PC-9 (cell line): Measurements from ENCODE around the gene HPSE. TPM values are rescaled to one million over a fixed set of nuclear protein-coding genes. Genes with fewer than 3 reads are reported as not detected.
"Not testable (repeated sequence)": the region's sequence is repeated elsewhere in the genome, so short reads cannot be mapped to it uniquely, and the experiment has no call there.

Source experiments
- BruUV-seq: library from RNA; stranded (reverse); fragments of 400-500 nt; replicated peaks from 2 replicates; lab custom pipeline; 2021; lab: Mats Ljungman, UMichigan
- CTCF ChIA-PET: fragments of 300-600 bp; sonication (Branson Sonifier 250); formaldehyde crosslinking; loops from one replicate; lab custom pipeline; 2022; ENCODE audit warnings: antibody characterized with exemption; lab: Charles Lee
- POLR2A ChIA-PET: fragments of 300-600 bp; sonication (Branson Sonifier 250); formaldehyde crosslinking; loops from one replicate; lab custom pipeline; 2022; ENCODE audit warnings: antibody characterized with exemption; ENCODE audit not compliant: unreplicated experiment; lab: Charles Lee
- DNase-seq, 2 experiments: peaks; one replicate each; pipeline versions ENCODE4 v3.0.0 to v3.0.0-alpha.2; 2015 to 2022; ENCODE audit warnings: mixed read lengths in 1 of 2
- H2AFZ ChIP-seq: fragments of 200-600 bp; sonication (generic); 2 replicates; pipeline ENCODE4 v1.8.1; 2017; ENCODE audit warnings: antibody characterized with exemption
- H3F3A ChIP-seq: fragments of 200-600 bp; sonication (generic); 2 replicates; pipeline ENCODE4 v1.8.1; 2017; ENCODE audit warnings: antibody characterized with exemption, mild to moderate bottlenecking, low read depth; ENCODE audit not compliant: insufficient read depth
- H3K27ac ChIP-seq: fragments of 200-600 bp; sonication (generic); 2 replicates; pipeline ENCODE4 v1.6.1; 2016; ENCODE audit warnings: mixed run types
- H3K27me3 ChIP-seq: fragments of 200-600 bp; sonication (generic); 2 replicates; pipeline ENCODE4 v1.6.1; 2016; ENCODE audit warnings: low read depth, mixed run types; ENCODE audit not compliant: insufficient read depth
- H3K36me3 ChIP-seq: fragments of 200-600 bp; sonication (generic); 2 replicates; pipeline ENCODE4 v1.6.1; 2016; ENCODE audit warnings: low read depth, mixed run types
- H3K4me1 ChIP-seq: fragments of 200-600 bp; sonication (generic); replicated peaks from 2 replicates; pipeline ENCODE4 v1.6.1; 2016; ENCODE audit warnings: mixed run types; ENCODE audit not compliant: insufficient read depth
- H3K4me2 ChIP-seq: fragments of 200-600 bp; sonication (generic); 2 replicates; pipeline ENCODE4 v1.6.1; 2017; ENCODE audit warnings: mixed run types
- H3K4me3 ChIP-seq: fragments of 200-600 bp; sonication (generic); 2 replicates; pipeline ENCODE4 v1.6.1; 2016; ENCODE audit warnings: mixed run types
- H3K79me2 ChIP-seq: fragments of 200-600 bp; sonication (generic); 2 replicates; pipeline ENCODE4 v1.6.1; 2017; ENCODE audit warnings: low read depth, mixed run types
- H3K9me2 ChIP-seq: fragments of 200-600 bp; sonication (generic); 2 replicates; pipeline ENCODE4 v1.8.1; 2017; ENCODE audit warnings: mild to moderate bottlenecking; ENCODE audit not compliant: insufficient read depth
- H3K9me3 ChIP-seq: fragments of 200-600 bp; sonication (generic); 2 replicates; pipeline ENCODE4 v1.8.1; 2016; ENCODE audit warnings: low read depth; ENCODE audit not compliant: insufficient read depth
- H4K20me1 ChIP-seq: fragments of 200-600 bp; sonication (generic); 2 replicates; pipeline ENCODE4 v1.8.1; 2017; ENCODE audit not compliant: insufficient read depth
- EZH2 ChIP-seq: fragments of 200-600 bp; sonication (generic); IDR thresholded peaks from 2 replicates; pipeline ENCODE4 v1.8.0; 2017; ENCODE audit warnings: antibody characterized with exemption, low read depth
- intact Hi-C: fragments of 100-400 bp; cut with micrococcal nuclease; formaldehyde crosslinking; loops from one replicate; pipeline ENCODE4 v1.10.0; 2022; ENCODE audit not compliant: unreplicated experiment
- total RNA-seq: library from RNA; stranded (reverse); gene quantifications from 2 replicates; pipeline ENCODE4 v1.2.3, GENCODE V29; 2021
- TF ChIP-seq, protein P1 (sequence below): fragments of 200-600 bp; sonication (generic); conservative IDR thresholded peaks from 2 replicates; pipeline ENCODE4 v1.6.1; 2017; ENCODE audit warnings: mixed run types, antibody characterized with exemption, mild to moderate bottlenecking, moderate library complexity

The HPSE gene
- total RNA-seq, 1 experiment from 2014 or later = 4.4 TPM

DNA sequence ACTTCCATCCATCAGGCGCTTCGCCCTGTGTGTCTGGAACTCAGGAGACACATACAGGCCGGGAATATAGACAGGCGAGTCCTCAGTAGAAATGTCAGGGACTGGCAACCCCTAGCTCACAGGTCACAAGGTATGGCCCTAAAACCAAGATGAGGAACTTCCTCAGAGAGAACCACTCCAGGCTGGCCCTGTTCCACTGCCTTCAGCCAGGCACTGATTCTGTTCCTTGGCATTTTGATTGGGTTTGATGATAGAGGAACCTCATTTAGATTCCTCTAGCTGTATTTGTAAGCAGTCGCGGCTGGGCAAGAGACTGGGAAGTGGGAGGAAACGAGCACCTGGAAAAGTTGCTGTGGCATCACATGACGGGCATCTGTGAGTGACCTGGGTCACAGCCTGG, 8.1 kb downstream of the HPSE start:
- no peak for TF ChIP-seq EZH2
- TF ChIP-seq, protein P1, sequence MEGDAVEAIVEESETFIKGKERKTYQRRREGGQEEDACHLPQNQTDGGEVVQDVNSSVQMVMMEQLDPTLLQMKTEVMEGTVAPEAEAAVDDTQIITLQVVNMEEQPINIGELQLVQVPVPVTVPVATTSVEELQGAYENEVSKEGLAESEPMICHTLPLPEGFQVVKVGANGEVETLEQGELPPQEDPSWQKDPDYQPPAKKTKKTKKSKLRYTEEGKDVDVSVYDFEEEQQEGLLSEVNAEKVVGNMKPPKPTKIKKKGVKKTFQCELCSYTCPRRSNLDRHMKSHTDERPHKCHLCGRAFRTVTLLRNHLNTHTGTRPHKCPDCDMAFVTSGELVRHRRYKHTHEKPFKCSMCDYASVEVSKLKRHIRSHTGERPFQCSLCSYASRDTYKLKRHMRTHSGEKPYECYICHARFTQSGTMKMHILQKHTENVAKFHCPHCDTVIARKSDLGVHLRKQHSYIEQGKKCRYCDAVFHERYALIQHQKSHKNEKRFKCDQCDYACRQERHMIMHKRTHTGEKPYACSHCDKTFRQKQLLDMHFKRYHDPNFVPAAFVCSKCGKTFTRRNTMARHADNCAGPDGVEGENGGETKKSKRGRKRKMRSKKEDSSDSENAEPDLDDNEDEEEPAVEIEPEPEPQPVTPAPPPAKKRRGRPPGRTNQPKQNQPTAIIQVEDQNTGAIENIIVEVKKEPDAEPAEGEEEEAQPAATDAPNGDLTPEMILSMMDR = no peak
- ChIA-PET CTCF (no interaction called here), POLR2A (no interaction called here)
- Histone ChIP-seq H3K9me3 (no peaks in the 10 kb centered on the region), H4K20me1 (no peaks in the 10 kb centered on the region), H3K4me3 (no peak overlapping the region), H3K4me2 (no peak overlapping the region), H3F3A (no peaks in the 10 kb centered on the region), H3K9me2 (no peaks in the 10 kb centered on the region), H2AFZ (no peak overlapping the region), H3K36me3 (no peaks in the 10 kb centered on the region), H3K27ac (no peak overlapping the region), H3K27me3 (no peaks in the 10 kb centered on the region), H3K4me1 (no peaks in the 10 kb centered on the region), H3K79me2 (no peaks in the 10 kb centered on the region)
- intact Hi-C loops = no loop called here
- DNase-seq = no peak
- BruUV-seq = no TSS peak

- DNase-seq, H3K9me2 ChIP-seq, H3K4me3 ChIP-seq, H3K9me3 ChIP-seq, H3K4me2 ChIP-seq, H3K4me1 ChIP-seq, H3K27ac ChIP-seq, H2AFZ ChIP-seq, H3K27me3 ChIP-seq, H3F3A ChIP-seq, H3K79me2 ChIP-seq, H3K36me3 ChIP-seq, BruUV-seq, intact Hi-C loops, H4K20me1 ChIP-seq, POLR2A ChIA-PET, CTCF ChIA-PET: not testable (repeated sequence)
Observed at GRCh38 chr4:83325306-83325705, 9.3 kb downstream of the HPSE start.

DNA sequence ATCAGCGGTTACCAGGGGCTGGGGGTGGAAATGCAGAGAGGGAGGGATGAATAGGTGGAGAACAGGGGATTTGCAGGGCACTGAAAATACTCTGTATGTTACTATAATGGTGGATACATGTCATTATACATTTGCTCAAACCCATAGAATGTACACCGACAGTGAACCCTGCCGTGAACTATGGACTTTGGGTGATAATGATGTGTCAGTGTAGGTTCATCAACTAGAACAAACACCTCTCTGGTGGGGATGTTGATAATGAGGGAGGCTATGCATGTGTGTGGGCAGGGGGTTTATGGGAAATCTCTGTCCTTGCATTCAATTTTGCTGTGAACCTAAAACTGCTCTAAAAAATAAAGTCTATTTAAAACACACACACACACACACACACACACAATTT, 11.5 kb downstream of the HPSE start:
- intact Hi-C loops = no loop called here
- Histone ChIP-seq H3F3A (no peaks in the 10 kb centered on the region), H3K27ac (no peak overlapping the region), H3K27me3 (no peaks in the 10 kb centered on the region), H3K9me2 (no peaks in the 10 kb centered on the region), H3K4me1 (no peaks in the 10 kb centered on the region), H4K20me1 (no peaks in the 10 kb centered on the region), H3K36me3 (no peaks in the 10 kb centered on the region), H2AFZ (no peak overlapping the region), H3K4me2 (no peak overlapping the region), H3K79me2 (no peaks in the 10 kb centered on the region), H3K9me3 (no peaks in the 10 kb centered on the region), H3K4me3 (no peak overlapping the region)
- no peak for TF ChIP-seq EZH2
- TF ChIP-seq, protein P1 = no peak
- BruUV-seq = no TSS peak
- DNase-seq = no peak
- ChIA-PET POLR2A (no interaction called here), CTCF (no interaction called here)

DNA sequence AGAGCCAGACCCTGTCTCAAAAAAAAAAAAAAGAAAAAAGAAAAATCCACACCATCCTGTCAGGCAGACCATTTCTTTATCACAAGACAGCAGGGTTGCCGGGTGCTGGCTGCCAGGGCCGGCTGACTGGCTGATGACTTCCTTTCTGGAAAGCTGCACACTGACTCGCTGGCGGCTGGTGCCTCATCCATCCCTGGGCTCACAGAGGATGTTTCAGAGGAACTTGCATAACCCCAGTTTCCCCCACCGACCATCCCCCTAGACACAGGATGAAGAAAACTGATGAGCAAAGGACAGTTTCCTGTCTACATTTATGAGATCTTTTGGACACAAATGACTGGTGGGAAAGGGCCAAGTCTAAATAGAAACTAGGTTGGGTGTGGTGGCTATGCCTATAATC, 14.1 kb downstream of the HPSE start:
- H3K4me1 ChIP-seq = no peaks in the 10 kb centered on the region
- no peaks in the 10 kb centered on the region for H4K20me1 ChIP-seq
- no peaks in the 10 kb centered on the region for H3F3A ChIP-seq
- no peak overlapping the region for H2AFZ ChIP-seq
- CTCF ChIA-PET = no interaction called here
- no peaks in the 10 kb centered on the region for H3K9me2 ChIP-seq
- TF ChIP-seq, protein P1 = no peak
- no peak for TF ChIP-seq EZH2
- no peaks in the 10 kb centered on the region for H3K27me3 ChIP-seq
- no peaks in the 10 kb centered on the region for H3K36me3 ChIP-seq
- H3K4me3 ChIP-seq = no peak overlapping the region
- no TSS peak for BruUV-seq
- no peak overlapping the region for H3K27ac ChIP-seq
- no peak for DNase-seq
- intact Hi-C loops = no loop called here
- H3K79me2 ChIP-seq = no peaks in the 10 kb centered on the region
- no peak overlapping the region for H3K4me2 ChIP-seq
- no peaks in the 10 kb centered on the region for H3K9me3 ChIP-seq
- POLR2A ChIA-PET = no interaction called here
